HepG2 (cell line): ENCODE data around the gene PDZD7. TPM values are rescaled to one million over a fixed set of nuclear protein-coding genes. Genes with fewer than 3 reads are reported as not detected.

Source experiments
- CHD2 ChIP-seq: IDR thresholded peaks from 2 replicates; pipeline ENCODE4 v1.6.1; 2011; ENCODE audit warnings: low read depth, low read length, improper control_type of control experiment
- CHD4 ChIP-seq: fragments of 200-600 bp; sonication (generic); IDR thresholded peaks from 2 replicates; pipeline ENCODE4 v1.7.0; 2017; ENCODE audit warnings: mild to moderate bottlenecking, low read length, borderline replicate concordance
- DPF2 ChIP-seq: sonication (generic); formaldehyde crosslinking; IDR thresholded peaks from 2 replicates; pipeline ENCODE4 v1.4.0; 2020; ENCODE audit warnings: mild to moderate bottlenecking, low read depth, missing genetic modification reagents, borderline replicate concordance
- ERF ChIP-seq: IDR thresholded peaks from 2 replicates; pipeline ENCODE4 v1.6.1; 2018; ENCODE audit warnings: missing biosample characterization, missing genetic modification reagents
- FLYWCH1 ChIP-seq: sonication (generic); formaldehyde crosslinking; IDR thresholded peaks from 2 replicates; pipeline ENCODE4 v1.8.1; 2023; ENCODE audit warnings: mild to moderate bottlenecking, missing genetic modification reagents
- FOXC1 ChIP-seq: sonication (generic); formaldehyde crosslinking; IDR thresholded peaks from 2 replicates; pipeline ENCODE4 v1.8.0; 2022; ENCODE audit warnings: mild to moderate bottlenecking, missing genetic modification reagents, borderline replicate concordance
- KLF13 ChIP-seq: sonication (generic); formaldehyde crosslinking; IDR thresholded peaks from 2 replicates; pipeline ENCODE4 v1.4.0; 2020; ENCODE audit warnings: mild to moderate bottlenecking, missing genetic modification reagents
- MIXL1 ChIP-seq: IDR thresholded peaks from 2 replicates; pipeline ENCODE4 v1.6.1; 2016
- PAX8 ChIP-seq: sonication (generic); formaldehyde crosslinking; IDR thresholded peaks from 2 replicates; pipeline ENCODE4 v1.8.0; 2022; ENCODE audit warnings: mild to moderate bottlenecking, missing genetic modification reagents, borderline replicate concordance
- SOX6 ChIP-seq, 2 experiments: fragments of 450-650 bp in 1 of 2; sonication (generic) in 1 of 2; formaldehyde crosslinking in 1 of 2; IDR thresholded peaks; 2 replicates each; pipeline versions ENCODE4 v1.4.0 to v1.6.1; 2017 to 2020; ENCODE audit warnings: antibody characterized with exemption in 1 of 2, mild to moderate bottlenecking in 1 of 2, missing genetic modification reagents in 1 of 2
- TBP ChIP-seq: sonication (generic); formaldehyde crosslinking; IDR thresholded peaks from 2 replicates; pipeline ENCODE4 v1.5.0; 2020; ENCODE audit warnings: missing genetic modification reagents
- ZNF530 ChIP-seq: sonication (generic); formaldehyde crosslinking; IDR thresholded peaks from 2 replicates; pipeline ENCODE4 v1.5.0; 2020; ENCODE audit warnings: low read depth, mild to moderate bottlenecking, missing genetic modification reagents
- ZNF556 ChIP-seq: sonication (generic); formaldehyde crosslinking; IDR thresholded peaks from 2 replicates; pipeline ENCODE4 v1.4.0; 2020; ENCODE audit warnings: mild to moderate bottlenecking, missing genetic modification reagents, borderline replicate concordance
- ZNF589 ChIP-seq: sonication (generic); formaldehyde crosslinking; conservative IDR thresholded peaks from 2 replicates; pipeline ENCODE4 v1.8.0; 2022; ENCODE audit warnings: mild to moderate bottlenecking, moderate library complexity, missing genetic modification reagents
- ZNF674 ChIP-seq: sonication (generic); formaldehyde crosslinking; IDR thresholded peaks from 2 replicates; pipeline ENCODE4 v1.5.0; 2020; ENCODE audit warnings: low read depth, mild to moderate bottlenecking, missing genetic modification reagents
- ZNF772 ChIP-seq: sonication (generic); formaldehyde crosslinking; IDR thresholded peaks from 2 replicates; pipeline ENCODE4 v1.5.0; 2020; ENCODE audit warnings: mild to moderate bottlenecking, missing genetic modification reagents
- ZNF839 ChIP-seq: sonication (generic); formaldehyde crosslinking; IDR thresholded peaks from 2 replicates; pipeline ENCODE4 v1.4.0; 2020; ENCODE audit warnings: missing genetic modification reagents, mild to moderate bottlenecking, borderline replicate concordance
- ZNF841 ChIP-seq: sonication (generic); formaldehyde crosslinking; IDR thresholded peaks from 2 replicates; pipeline ENCODE4 v1.8.1; 2023; ENCODE audit warnings: missing genetic modification reagents, borderline replicate concordance
- ZSCAN29 ChIP-seq: sonication (generic); formaldehyde crosslinking; conservative IDR thresholded peaks from 2 replicates; pipeline ENCODE4 v1.4.0; 2020; ENCODE audit warnings: mild to moderate bottlenecking, missing genetic modification reagents
- polyA plus RNA-seq, 8 experiments: library from polyadenylated mRNA; depleted of rRNA in 3 of 8; stranded (reverse) in 7 of 8; unstranded in 1 of 8; fragments of >200 nt; fragmentation: Illumina TruSeq in 4 of 8; extraction: Trizol in 4 of 8; gene quantifications; 2 replicates each; pipeline versions ENCODE4 v1.2.1 to v1.2.3, GENCODE V29; 2011 to 2016; ENCODE audit warnings: low read depth in 4 of 8, missing spikeins in 1 of 8, mixed read lengths in 1 of 8; ENCODE audit not compliant: insufficient read depth in 1 of 8
- total RNA-seq, 5 experiments: library from RNA; depleted of rRNA; stranded (reverse); fragments of >200 nt; fragmentation: Illumina TruSeq; extraction: Trizol; gene quantifications; 2 replicates each; pipeline ENCODE4 v1.2.3, GENCODE V29; 2016; ENCODE audit warnings: low read depth in 1 of 5
- TF ChIP-seq, protein P1 (sequence below): sonication (generic); formaldehyde crosslinking; IDR thresholded peaks from 2 replicates; pipeline ENCODE4 v1.8.1; 2023; ENCODE audit warnings: missing genetic modification reagents, inconsistent platforms, borderline replicate concordance
- TF ChIP-seq, protein P2 (sequence below): sonication (generic); formaldehyde crosslinking; IDR thresholded peaks from one replicate; pipeline ENCODE4 v1.5.1; 2020; ENCODE audit warnings: mild to moderate bottlenecking, missing genetic modification reagents; ENCODE audit errors: not compliant biosample characterization

Gene PDZD7
- total and polyA plus RNA-seq, 2 of the 13 experiments (the other 11 are each of a cell fraction or from before 2014, with no cell fraction given) = 0.58 to 0.73 TPM

DNA sequence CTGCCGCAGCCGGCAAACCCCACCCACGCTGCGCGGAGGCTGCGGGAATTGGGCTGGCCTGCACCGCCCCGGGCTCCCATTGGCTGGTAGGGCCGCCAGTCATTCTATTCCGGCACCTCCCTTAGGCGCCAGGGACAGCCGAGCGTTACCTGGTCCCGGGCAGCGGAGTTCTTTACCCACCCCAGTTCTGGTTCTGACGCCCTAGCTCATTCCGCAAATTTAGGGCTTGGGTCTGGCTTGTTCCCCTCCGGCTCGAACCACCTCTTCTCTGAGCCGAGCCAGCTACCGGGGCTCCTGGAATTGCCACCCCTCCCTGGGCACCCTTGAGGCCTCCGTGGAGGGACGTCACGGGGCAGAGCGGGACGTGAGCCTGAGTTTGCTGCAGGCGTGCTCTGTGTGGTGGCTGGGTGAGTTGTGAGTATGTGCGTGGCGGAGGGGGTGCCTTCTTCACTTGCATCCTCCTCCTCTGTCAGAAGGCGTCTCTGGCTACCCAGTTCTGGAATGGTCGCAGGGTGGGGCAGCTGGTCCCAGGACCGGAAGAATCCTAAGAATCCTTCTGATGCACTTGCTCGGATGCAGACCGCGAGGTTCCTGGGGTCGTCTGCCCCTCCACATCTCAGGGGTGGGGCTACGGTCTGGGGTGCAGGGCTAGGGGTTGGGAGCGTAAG lies at the start of gene PDZD7, which contains the start of gene SFXN3 (continued):
- TF ChIP-seq, protein P1, sequence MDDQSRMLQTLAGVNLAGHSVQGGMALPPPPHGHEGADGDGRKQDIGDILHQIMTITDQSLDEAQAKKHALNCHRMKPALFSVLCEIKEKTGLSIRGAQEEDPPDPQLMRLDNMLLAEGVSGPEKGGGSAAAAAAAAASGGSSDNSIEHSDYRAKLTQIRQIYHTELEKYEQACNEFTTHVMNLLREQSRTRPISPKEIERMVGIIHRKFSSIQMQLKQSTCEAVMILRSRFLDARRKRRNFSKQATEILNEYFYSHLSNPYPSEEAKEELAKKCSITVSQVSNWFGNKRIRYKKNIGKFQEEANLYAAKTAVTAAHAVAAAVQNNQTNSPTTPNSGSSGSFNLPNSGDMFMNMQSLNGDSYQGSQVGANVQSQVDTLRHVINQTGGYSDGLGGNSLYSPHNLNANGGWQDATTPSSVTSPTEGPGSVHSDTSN (CRISPR knock-in tag) = peak; percentile 91; the same call in 1 of the 2 replicates
- TF ChIP-seq, protein P2, sequence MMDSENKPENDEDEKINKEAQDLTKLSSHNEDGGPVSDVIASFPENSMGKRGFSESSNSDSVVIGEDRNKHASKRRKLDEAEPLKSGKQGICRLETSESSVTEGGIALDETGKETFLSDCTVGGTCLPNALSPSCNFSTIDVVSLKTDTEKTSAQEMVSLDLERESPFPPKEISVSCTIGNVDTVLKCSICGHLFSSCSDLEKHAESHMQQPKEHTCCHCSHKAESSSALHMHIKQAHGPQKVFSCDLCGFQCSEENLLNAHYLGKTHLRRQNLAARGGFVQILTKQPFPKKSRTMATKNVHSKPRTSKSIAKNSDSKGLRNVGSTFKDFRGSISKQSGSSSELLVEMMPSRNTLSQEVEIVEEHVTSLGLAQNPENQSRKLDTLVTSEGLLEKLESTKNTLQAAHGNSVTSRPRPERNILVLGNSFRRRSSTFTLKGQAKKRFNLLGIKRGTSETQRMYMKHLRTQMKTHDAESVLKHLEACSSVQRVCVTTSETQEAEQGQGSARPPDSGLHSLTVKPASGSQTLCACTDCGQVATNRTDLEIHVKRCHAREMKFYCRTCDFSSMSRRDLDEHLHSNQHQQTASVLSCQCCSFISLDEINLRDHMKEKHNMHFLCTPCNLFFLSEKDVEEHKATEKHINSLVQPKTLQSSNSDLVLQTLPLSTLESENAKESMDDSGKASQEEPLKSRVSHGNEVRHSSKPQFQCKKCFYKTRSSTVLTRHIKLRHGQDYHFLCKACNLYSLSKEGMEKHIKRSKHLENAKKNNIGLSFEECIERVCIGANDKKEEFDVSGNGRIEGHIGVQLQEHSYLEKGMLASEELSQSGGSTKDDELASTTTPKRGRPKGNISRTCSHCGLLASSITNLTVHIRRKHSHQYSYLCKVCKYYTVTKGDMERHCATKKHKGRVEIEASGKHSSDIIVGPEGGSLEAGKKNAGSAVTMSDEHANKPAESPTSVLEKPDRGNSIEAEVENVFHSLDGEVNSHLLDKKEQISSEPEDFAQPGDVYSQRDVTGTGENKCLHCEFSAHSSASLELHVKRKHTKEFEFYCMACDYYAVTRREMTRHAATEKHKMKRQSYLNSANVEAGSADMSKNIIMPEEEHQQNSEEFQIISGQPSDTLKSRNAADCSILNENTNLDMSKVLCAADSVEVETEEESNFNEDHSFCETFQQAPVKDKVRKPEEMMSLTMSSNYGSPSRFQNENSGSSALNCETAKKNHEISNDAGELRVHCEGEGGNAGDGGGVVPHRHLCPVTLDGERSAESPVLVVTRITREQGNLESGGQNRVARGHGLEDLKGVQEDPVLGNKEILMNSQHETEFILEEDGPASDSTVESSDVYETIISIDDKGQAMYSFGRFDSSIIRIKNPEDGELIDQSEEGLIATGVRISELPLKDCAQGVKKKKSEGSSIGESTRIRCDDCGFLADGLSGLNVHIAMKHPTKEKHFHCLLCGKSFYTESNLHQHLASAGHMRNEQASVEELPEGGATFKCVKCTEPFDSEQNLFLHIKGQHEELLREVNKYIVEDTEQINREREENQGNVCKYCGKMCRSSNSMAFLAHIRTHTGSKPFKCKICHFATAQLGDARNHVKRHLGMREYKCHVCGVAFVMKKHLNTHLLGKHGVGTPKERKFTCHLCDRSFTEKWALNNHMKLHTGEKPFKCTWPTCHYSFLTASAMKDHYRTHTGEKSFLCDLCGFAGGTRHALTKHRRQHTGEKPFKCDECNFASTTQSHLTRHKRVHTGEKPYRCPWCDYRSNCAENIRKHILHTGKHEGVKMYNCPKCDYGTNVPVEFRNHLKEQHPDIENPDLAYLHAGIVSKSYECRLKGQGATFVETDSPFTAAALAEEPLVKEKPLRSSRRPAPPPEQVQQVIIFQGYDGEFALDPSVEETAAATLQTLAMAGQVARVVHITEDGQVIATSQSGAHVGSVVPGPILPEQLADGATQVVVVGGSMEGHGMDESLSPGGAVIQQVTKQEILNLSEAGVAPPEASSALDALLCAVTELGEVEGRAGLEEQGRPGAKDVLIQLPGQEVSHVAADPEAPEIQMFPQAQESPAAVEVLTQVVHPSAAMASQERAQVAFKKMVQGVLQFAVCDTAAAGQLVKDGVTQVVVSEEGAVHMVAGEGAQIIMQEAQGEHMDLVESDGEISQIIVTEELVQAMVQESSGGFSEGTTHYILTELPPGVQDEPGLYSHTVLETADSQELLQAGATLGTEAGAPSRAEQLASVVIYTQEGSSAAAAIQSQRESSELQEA (CRISPR knock-in tag) = peak; percentile 65
- TF ChIP-seq FOXC1 (CRISPR knock-in tag) (0 out of 2 replicates have a peak, but pooled peaks have one; percentile 27), ZNF556 (0 out of 2 replicates have a peak, but pooled peaks have one; percentile 16), CHD4 (no peak), FLYWCH1 (CRISPR knock-in tag) (no peak), PAX8 (CRISPR knock-in tag) (peak; percentile 7; the same call in 1 of the 2 replicates), ZSCAN29 (CRISPR knock-in tag) (no peak), TBP (CRISPR knock-in tag) (no peak), ZNF674 (CRISPR knock-in tag) (no peak), DPF2 (CRISPR knock-in tag) (no peak), ZNF589 (CRISPR knock-in tag) (no peak), ERF (CRISPR knock-in tag) (peak; percentile 30; the same call in 1 of the 2 replicates), ZNF839 (CRISPR knock-in tag) (0 out of 2 replicates have a peak, but pooled peaks have one; percentile 27), MIXL1 (CRISPR knock-in tag) (peak; percentile 16; the same call in 1 of the 2 replicates), ZNF841 (CRISPR knock-in tag) (no peak), ZNF772 (peak; percentile 51; the same call in 1 of the 2 replicates), KLF13 (CRISPR knock-in tag) (0 out of 2 replicates have a peak, but pooled peaks have one; percentile 35), CHD2 (0 out of 2 replicates have a peak, but pooled peaks have one; percentile 24), ZNF530 (CRISPR knock-in tag) (no peak), SOX6 (IDR thresholded peaks at IDR 0.05) (no peak), SOX6 (CRISPR knock-in tag; IDR thresholded peaks at IDR 0.05) (no peak)
